Ureter (tissue), 1 donor: ENCODE measurements around the gene SLCO2A1. TPM values are rescaled to one million over a fixed set of nuclear protein-coding genes. Genes with fewer than 3 reads are reported as not detected.

Source experiments
- DNase-seq: peaks from one replicate; pipeline ENCODE4 v3.0.0-alpha.2; 2020; ENCODE audit warnings: low spot score
- total RNA-seq: library from RNA; stranded (reverse); gene quantifications from one replicate; pipeline ENCODE4 v1.2.4, GENCODE V29; 2023
- donor health status: DM: yes; HTN: yes; CAD: no.

Gene SLCO2A1
- total RNA-seq, 1 donor from 2014 or later = 89.1 TPM

- no peak for DNase-seq
Observed at GRCh38 chr3:134060561-134061385, 31.0 kb upstream of the SLCO2A1 start.

- DNase-seq = no peak
Observed at GRCh38 chr3:134059671-134060560, 30.2 kb upstream of the SLCO2A1 start.

DNA sequence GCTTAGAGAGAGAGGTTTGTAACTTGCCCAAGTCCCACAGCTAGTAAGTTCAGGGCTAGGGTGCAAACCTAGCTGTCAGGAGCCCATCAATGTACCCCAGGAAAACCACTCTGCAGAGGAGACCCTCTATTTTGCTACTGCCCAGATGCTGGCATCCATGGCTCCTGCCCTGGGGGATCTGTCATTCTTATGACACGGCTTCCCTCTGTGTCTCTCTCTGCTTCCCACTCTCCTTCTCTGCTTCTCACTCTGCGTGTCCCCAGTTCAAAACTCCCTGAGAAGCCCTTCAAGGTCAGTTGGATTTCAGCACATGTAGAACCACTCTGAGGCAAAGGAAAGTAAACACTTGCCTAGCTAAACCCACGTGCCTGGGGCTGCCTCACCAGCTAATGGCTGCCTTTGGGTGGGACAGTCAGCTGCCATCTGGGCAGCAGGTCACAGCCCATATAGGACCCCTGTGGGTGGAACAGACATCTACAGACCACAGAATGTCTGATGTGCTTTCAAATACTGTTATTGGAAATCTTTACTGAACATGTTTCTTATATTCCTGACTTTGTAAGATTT, 29.4 kb upstream of the SLCO2A1 start:
- no peak for DNase-seq

DNA sequence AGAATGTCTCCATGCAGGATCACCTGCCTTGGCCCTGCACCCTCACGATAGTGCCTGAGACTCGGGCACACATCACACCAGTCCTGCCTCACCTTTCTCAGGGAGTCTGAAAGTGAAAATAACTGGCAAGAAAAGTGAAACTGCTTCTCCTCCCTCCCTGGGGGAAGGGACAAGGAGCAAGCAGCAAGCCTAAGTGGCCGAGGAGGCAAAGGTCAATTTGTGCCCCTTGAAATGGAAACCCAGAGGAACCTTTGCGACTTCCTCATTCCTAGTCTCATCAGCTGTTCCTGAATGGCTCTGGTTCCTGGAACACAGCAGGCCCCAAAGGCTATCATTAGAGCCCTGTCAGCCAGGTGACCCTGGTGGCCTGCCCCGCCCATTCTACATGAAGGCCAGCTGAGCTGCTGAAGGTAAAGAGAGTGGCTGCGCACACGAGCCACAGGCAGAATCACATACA, 28.0 kb upstream of the SLCO2A1 start:
- no peak for DNase-seq

- DNase-seq = no peak
Observed at GRCh38 chr3:134057006-134057653, 27.4 kb upstream of the SLCO2A1 start.

GRCh38 chr3:134056464-134056891, 26.8 kb upstream of the SLCO2A1 start:
- no peak for DNase-seq

DNA sequence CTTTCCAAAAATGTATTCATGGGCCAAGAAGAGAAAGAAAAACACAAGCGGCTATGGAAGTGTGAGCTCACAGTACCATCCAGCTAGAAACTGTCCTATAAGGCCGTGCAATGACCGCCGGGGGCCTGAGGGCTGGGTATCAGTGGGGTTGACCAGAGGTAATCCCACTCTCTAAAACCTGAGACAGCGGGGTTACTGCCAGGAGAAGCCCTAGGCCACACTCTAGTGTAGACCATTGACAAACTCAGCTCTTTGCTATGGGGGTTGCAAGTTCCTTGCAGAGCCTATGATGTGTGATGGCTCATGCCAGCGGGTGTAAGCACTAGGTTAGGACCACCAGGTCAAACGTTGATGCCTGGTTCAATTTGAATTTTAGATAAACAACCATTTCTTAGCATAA, 25.9 kb upstream of the SLCO2A1 start:
- no peak for DNase-seq

DNA sequence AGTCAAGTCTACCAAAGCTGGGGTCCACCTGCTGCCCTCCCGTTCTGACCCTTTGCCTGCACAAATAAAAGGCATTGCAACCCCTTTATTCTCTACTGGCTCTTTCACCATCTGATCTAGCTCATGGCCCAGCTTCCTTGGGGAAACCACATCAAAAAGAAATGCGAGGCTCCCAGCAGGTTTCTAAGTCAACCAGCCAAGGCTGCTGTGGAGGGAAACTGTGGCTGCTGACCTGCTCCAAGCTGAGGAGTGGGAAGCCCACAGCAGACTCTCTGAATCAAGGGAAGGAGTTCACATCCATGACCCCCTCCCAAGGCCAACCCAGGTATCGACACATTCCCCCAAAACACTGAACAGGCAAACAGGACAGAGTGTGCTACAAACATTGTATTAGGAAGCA, 25.2 kb upstream of the SLCO2A1 start:
- DNase-seq = no peak

GRCh38 chr3:134054231-134054630, 24.5 kb upstream of the SLCO2A1 start:
- no peak for DNase-seq

GRCh38 chr3:134052370-134052769, 22.6 kb upstream of the SLCO2A1 start:
- DNase-seq = no peak

DNA sequence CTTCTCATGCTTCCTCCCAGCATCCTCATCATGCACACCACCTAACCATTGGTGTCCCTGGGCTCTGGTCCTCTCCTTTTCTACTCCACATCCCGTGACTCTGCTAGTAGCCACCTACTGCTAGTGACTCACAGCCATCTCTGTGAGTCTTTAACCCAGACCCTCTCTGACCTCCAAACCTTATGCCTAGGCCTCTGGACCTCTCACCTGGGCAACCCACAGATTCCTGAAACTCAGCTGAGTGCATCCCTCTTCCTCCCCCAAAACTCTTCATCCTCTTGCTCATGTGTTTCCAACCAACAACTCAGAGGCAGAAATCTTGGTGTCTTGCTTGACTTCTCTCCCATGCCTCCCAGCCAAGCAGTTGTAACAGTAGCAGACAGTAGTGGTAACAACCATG, 20.0 kb upstream of the SLCO2A1 start:
- DNase-seq = no peak

DNA sequence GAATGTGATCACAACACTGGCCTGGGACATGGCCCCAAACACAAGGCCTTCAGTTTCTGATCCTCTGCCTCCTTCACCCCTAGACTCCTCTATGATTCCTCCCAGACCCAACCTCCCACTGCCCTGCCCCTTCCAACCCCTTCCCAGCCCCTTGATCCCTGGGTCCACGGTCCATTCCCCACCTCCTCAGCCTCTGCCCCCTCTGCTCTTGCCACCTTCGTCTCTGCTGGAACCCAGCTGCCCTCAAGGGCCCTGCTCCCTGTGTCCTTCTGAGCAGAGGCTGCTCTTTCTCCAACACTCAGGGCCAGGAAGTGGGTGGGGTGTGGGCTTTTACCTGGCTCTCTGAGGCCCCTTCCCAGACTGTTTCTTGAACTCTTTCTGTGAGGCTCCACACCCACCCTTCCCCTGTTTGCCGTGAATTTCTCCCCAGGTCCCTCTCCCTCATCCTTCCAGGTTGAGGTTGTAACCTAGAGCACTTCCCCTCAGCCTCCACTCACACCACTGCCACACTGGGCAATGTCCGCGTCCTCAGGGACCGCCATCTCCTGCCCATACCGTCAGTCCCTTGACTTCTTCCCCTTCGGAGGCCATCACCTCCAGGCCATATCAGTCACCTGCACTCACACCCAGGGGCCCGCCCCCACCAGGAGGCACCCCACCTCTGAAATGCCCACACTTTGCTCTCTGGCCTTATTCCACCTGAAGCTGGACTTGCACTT, 18.7 kb upstream of the SLCO2A1 start:
- DNase-seq = no peak

DNA sequence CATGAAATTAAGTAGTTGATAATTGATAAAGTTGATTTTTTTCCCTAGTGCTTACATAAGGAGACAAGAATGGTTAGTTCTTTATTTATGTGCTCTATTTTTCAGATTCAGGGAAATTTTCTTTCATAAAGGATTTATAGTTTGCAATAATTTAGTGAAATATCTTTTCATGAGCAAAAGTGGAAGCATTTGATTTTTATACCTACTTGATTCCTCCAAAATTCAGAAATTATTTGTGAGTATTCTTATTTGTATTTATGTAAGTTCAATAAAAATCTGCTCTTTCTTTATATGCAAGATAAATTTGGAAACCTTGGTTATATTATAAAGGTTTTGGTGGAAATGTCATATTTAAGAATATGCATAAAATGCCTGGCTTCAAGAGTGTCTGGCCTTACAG, 14.7 kb upstream of the SLCO2A1 start:
- DNase-seq = no peak

DNA sequence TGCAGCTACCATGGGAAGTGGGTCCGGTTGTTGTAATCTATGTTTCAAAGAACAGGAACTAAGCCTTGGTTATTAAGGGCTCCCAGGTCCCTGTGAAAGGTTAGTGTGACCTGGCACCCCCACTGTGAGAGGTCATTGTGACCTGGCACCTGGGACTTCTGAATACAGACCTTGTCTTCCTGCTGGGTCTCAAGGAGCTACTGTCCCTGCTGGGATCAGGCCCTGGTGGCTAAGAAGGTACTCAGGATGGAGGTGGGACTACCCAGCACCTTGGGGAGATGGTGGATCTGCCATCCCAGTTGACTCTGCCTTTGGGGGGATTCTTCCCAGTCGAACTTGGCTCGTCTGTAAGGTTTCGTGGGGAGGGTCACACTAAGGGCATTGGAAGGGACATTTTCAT, 10.3 kb upstream of the SLCO2A1 start:
- DNase-seq = no peak

GRCh38 chr3:134039161-134039862, 9.6 kb upstream of the SLCO2A1 start:
- DNase-seq = no peak

DNA sequence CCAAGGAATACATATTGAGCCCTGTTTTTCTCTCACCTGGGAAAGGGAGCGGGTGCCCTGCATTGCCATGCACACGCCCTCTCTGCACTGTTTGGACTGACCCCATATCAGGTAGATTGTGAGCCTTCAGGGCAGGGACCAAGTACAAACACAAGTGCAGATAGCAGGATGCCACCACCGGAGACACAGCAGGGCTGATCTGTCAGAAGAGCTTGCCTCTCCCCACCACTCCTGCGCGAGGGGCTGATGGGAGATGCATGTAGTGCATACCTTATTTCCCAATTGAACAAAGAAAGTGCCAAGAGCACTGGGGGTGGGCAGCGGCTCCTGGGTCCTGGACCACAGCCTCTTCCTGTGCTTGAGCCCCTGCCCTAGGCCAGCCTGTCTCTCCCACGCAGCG, 9.0 kb upstream of the SLCO2A1 start:
- no peak for DNase-seq

DNA sequence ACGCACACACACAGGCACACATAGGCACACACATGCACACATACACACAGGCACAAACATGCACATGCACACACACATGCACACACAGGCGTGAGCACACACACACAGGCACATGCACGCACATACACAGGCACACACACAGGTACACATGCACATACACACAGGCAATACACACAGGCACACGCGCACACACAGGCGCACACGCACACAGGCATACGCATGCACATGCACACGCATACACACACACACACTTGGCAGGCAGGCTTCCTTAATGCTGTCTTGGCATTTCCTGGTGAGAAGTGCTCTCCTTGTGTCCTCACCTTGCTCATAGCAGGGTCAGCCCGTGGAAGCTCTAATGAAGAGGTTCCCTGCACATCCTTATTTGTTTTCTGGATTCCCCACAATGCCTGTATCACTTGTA, 8.4 kb upstream of the SLCO2A1 start:
- DNase-seq = no peak

- DNase-seq = no peak
Observed at GRCh38 chr3:134037168-134037567, 7.4 kb upstream of the SLCO2A1 start.

DNA sequence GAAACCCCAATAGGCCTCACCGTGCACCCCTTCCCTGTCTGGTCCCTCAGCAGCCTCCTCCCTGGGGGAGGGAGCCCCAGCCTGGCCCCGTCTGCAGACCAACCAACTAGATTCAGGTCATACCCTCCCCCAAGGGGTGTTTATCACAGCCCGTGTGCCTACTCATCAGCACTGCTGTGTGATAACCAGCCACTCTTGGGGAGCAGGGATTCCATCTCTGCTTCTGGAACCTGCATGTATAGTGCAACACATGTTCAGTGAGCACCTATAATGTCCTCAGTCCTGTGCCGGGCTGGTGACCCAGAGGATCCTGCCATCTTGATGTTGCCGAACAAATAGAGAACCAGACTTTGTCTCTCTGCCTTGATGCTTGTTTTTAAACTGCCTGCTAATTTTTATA, 6.6 kb upstream of the SLCO2A1 start:
- no peak for DNase-seq

DNA sequence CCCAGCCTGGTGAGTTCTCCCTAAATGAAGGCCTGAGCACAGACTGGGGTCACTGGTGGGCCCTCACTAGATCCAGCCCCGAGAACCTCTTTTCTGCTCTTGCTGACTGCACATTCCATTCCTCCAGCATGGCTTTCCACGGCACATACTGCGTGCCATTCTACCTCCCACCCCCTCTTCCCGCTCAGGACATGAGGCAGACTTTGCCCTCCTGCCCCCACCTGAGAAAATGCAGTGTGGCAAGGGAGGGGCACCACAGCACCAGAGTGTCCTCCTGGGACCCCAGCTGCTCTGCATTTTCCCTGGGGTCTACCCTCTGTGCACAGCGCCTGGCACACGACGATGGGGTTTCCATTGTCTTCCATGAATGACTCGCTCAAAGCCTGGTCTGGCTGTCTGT, 6.1 kb upstream of the SLCO2A1 start:
- DNase-seq = no peak
